Panc1 (cell line): ENCODE measurements around the gene ATP11B. TPM values are rescaled to one million over a fixed set of nuclear protein-coding genes. Genes with fewer than 3 reads are reported as not detected.
"Not testable (repeated sequence)": the region's sequence is repeated elsewhere in the genome, so short reads cannot be mapped to it uniquely, and the experiment has no call there.

Experiments
- ATAC-seq: fragments of 200-7000 bp; cut with Tn5 transposase; 2 replicates; pipeline ENCODE4 v1.9.1; 2020; ENCODE audit warnings: mild to moderate bottlenecking, moderate library complexity
- BruUV-seq: library from RNA; stranded (reverse); fragments of 400-500 nt; replicated peaks from 2 replicates; lab custom pipeline; 2021; lab: Mats Ljungman, UMichigan
- CTCF ChIA-PET: fragments of 300-600 bp; sonication (Branson Sonifier 250); formaldehyde crosslinking; loops from one replicate; lab custom pipeline; 2022; ENCODE audit warnings: antibody characterized with exemption; lab: Charles Lee
- POLR2A ChIA-PET: fragments of 300-600 bp; sonication (Branson Sonifier 250); formaldehyde crosslinking; loops from one replicate; lab custom pipeline; 2022; ENCODE audit warnings: antibody characterized with exemption; lab: Charles Lee
- DNase-seq: peaks from one replicate; pipeline ENCODE4 v3.0.0-alpha.2; 2010; ENCODE audit warnings: low read depth, low spot score
- H3K27ac ChIP-seq: 2 replicates; pipeline ENCODE4 v1.5.1; 2011; ENCODE audit warnings: mild to moderate bottlenecking, low read length, inconsistent platforms
- H3K27me3 ChIP-seq: fragments of 200-500 bp; sonication (Bioruptor generic); 2 replicates; pipeline ENCODE4 v1.6.0; 2014; ENCODE audit warnings: low read length, inconsistent platforms; ENCODE audit not compliant: control insufficient read depth, insufficient read depth
- H3K36me3 ChIP-seq: fragments of 200-500 bp; sonication (Bioruptor generic); 2 replicates; pipeline ENCODE4 v1.5.1; 2014; ENCODE audit warnings: inconsistent platforms, mild to moderate bottlenecking, low read length, moderate library complexity; ENCODE audit not compliant: control insufficient read depth, insufficient read depth
- H3K4me1 ChIP-seq: 2 replicates; pipeline ENCODE4 v1.5.1; 2011; ENCODE audit warnings: inconsistent platforms, mild to moderate bottlenecking, low read length, moderate library complexity; ENCODE audit not compliant: control insufficient read depth, insufficient read depth
- H3K4me3 ChIP-seq, 2 experiments: 2 replicates each; pipeline ENCODE4 v1.5.1; 2011 to 2012; ENCODE audit warnings: low read depth in 2 of 2, low read length in 2 of 2, mild to moderate bottlenecking in 2 of 2, inconsistent platforms in 1 of 2, moderate library complexity in 1 of 2
- H3K9me3 ChIP-seq: fragments of 200-500 bp; sonication (Bioruptor generic); 2 replicates; pipeline ENCODE4 v1.5.1; 2014; ENCODE audit warnings: low read depth, mild to moderate bottlenecking, inconsistent platforms, low read length, moderate library complexity; ENCODE audit not compliant: control insufficient read depth, insufficient read depth
- POLR2AphosphoS5 ChIP-seq: IDR thresholded peaks from 2 replicates; pipeline ENCODE4 v1.6.1; 2012; ENCODE audit warnings: mild to moderate bottlenecking, low read depth, low read length, moderate library complexity
- SIN3A ChIP-seq: IDR thresholded peaks from 2 replicates; pipeline ENCODE4 v1.6.1; 2012; ENCODE audit warnings: low read depth, mild to moderate bottlenecking, low read length, moderate library complexity, borderline replicate concordance; ENCODE audit not compliant: insufficient read depth
- TCF7L2 ChIP-seq: IDR thresholded peaks from 2 replicates; pipeline ENCODE4 v1.6.1; 2011; ENCODE audit warnings: mild to moderate bottlenecking, low read depth, low read length, inconsistent platforms
- in situ Hi-C: cut with HindIII; loops from 2 replicates; pipeline ENCODE4 v1.10.0; 2016; ENCODE audit warnings: low sequenced_read_pairs, low pct_unique_long_range_greater_than_20kb
- intact Hi-C: fragments of 100-400 bp; cut with micrococcal nuclease; formaldehyde crosslinking; loops from one replicate; pipeline ENCODE4 v1.10.0; 2022; ENCODE audit not compliant: unreplicated experiment
- total RNA-seq: library from RNA; stranded (reverse); gene quantifications from one replicate; pipeline ENCODE4 v1.2.1, GENCODE V29; 2021; ENCODE audit not compliant: unreplicated experiment
- TF ChIP-seq, protein P1 (sequence below): fragments of 450-650 bp; IDR thresholded peaks from 2 replicates; pipeline ENCODE4 v1.5.1; 2017; ENCODE audit warnings: mild to moderate bottlenecking
- TF ChIP-seq, protein P2 (sequence below), 2 experiments: IDR thresholded peaks; 2 replicates each; pipeline ENCODE4 v1.6.1; 2011 to 2012; ENCODE audit warnings: low read depth in 2 of 2, control low read depth in 1 of 2, low read length in 1 of 2, mild to moderate bottlenecking in 1 of 2, moderate library complexity in 1 of 2; ENCODE audit not compliant: insufficient read depth in 1 of 2

Gene ATP11B
- total RNA-seq, 1 experiment from 2014 or later: 108 TPM

GRCh38 chr3:182869059-182869458 is 75.8 kb downstream of the ATP11B start:
- TF ChIP-seq POLR2AphosphoS5: no peak
- TF ChIP-seq, protein P1, sequence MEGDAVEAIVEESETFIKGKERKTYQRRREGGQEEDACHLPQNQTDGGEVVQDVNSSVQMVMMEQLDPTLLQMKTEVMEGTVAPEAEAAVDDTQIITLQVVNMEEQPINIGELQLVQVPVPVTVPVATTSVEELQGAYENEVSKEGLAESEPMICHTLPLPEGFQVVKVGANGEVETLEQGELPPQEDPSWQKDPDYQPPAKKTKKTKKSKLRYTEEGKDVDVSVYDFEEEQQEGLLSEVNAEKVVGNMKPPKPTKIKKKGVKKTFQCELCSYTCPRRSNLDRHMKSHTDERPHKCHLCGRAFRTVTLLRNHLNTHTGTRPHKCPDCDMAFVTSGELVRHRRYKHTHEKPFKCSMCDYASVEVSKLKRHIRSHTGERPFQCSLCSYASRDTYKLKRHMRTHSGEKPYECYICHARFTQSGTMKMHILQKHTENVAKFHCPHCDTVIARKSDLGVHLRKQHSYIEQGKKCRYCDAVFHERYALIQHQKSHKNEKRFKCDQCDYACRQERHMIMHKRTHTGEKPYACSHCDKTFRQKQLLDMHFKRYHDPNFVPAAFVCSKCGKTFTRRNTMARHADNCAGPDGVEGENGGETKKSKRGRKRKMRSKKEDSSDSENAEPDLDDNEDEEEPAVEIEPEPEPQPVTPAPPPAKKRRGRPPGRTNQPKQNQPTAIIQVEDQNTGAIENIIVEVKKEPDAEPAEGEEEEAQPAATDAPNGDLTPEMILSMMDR: no peak
- no peak for TF ChIP-seq SIN3A
- TF ChIP-seq, protein P2, sequence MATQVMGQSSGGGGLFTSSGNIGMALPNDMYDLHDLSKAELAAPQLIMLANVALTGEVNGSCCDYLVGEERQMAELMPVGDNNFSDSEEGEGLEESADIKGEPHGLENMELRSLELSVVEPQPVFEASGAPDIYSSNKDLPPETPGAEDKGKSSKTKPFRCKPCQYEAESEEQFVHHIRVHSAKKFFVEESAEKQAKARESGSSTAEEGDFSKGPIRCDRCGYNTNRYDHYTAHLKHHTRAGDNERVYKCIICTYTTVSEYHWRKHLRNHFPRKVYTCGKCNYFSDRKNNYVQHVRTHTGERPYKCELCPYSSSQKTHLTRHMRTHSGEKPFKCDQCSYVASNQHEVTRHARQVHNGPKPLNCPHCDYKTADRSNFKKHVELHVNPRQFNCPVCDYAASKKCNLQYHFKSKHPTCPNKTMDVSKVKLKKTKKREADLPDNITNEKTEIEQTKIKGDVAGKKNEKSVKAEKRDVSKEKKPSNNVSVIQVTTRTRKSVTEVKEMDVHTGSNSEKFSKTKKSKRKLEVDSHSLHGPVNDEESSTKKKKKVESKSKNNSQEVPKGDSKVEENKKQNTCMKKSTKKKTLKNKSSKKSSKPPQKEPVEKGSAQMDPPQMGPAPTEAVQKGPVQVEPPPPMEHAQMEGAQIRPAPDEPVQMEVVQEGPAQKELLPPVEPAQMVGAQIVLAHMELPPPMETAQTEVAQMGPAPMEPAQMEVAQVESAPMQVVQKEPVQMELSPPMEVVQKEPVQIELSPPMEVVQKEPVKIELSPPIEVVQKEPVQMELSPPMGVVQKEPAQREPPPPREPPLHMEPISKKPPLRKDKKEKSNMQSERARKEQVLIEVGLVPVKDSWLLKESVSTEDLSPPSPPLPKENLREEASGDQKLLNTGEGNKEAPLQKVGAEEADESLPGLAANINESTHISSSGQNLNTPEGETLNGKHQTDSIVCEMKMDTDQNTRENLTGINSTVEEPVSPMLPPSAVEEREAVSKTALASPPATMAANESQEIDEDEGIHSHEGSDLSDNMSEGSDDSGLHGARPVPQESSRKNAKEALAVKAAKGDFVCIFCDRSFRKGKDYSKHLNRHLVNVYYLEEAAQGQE (IDR thresholded peaks at IDR 0.05; ENCODE audit: insufficient read depth in 1 of 2, low read depth in 2 of 2, low read length in 1 of 2): no peak
- TF ChIP-seq TCF7L2: no peak
- H3K27ac ChIP-seq: no peak overlapping the region
- no peak overlapping the region for H3K4me3 ChIP-seq
- BruUV-seq: no TSS peak
- no peak for DNase-seq
- no peaks in the 10 kb centered on the region for H3K4me1 ChIP-seq
- ATAC-seq: no peak
- H3K9me3 ChIP-seq: no peaks in the 10 kb centered on the region
- intact Hi-C loops (no loop called here), in situ Hi-C loops (no loop called here)
- ChIA-PET POLR2A (no interaction called here), CTCF (no interaction called here)
- peaks cover 24% of the 10 kb centered on the region for H3K36me3 ChIP-seq
- H3K27me3 ChIP-seq: no peaks in the 10 kb centered on the region

GRCh38 chr3:182870917-182871316 is 77.6 kb downstream of the ATP11B start:
- H3K27ac ChIP-seq, H3K9me3 ChIP-seq, H3K4me3 ChIP-seq, DNase-seq, BruUV-seq, in situ Hi-C loops, POLR2A ChIA-PET, intact Hi-C loops, H3K27me3 ChIP-seq, CTCF ChIA-PET, ATAC-seq, H3K4me1 ChIP-seq: not testable (repeated sequence)
- peaks cover 21% of the 10 kb centered on the region for H3K36me3 ChIP-seq

DNA sequence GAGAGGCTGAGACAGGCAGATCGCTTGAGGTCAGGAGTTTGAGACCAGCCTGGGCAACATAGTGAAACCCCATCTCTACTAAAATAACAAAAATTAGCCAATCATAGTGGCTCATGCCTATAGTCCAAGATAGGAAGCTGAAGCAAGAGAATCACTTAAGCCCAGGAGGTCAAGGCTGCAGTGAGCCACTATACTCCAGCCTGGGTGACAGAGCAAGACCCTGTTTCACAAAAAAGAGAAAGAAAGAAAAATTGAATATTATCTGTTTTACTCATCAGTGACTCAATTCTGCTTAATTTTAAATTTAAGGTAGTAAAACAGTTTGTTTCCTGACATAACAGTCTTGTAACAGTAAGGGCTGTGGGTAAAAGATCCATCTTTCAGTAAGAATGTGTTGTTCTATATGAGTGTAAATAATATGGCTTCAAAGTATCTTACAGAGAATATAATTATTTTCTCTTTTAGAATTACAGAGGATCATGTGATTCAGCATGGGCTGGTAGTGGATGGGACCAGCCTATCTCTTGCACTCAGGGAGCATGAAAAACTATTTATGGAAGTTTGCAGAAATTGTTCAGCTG is 85.8 kb downstream of the ATP11B start:
- no peak for DNase-seq
- no peak for ATAC-seq
- no peaks in the 10 kb centered on the region for H3K4me1 ChIP-seq
- ChIA-PET CTCF (no interaction called here), POLR2A (no interaction called here)
- in situ Hi-C loops: no loop called here
- H3K4me3 ChIP-seq: no peak overlapping the region
- H3K27me3 ChIP-seq: no peaks in the 10 kb centered on the region
- TF ChIP-seq, protein P2 (IDR thresholded peaks at IDR 0.05; ENCODE audit: insufficient read depth in 1 of 2, low read depth in 2 of 2, low read length in 1 of 2): no peak
- TF ChIP-seq TCF7L2 (no peak), SIN3A (no peak), POLR2AphosphoS5 (no peak)
- TF ChIP-seq, protein P1: no peak
- H3K9me3 ChIP-seq: no peaks in the 10 kb centered on the region
- BruUV-seq: no TSS peak
- no peak overlapping the region for H3K27ac ChIP-seq
- H3K36me3 ChIP-seq: peaks cover 5% of the 10 kb centered on the region; the same call in 1 of the 2 replicates
- intact Hi-C loops: no loop called here
